ENCODE results near the gene PPP2R5E.

- TF ChIP-seq JUND (IDR thresholded peaks at IDR 0.05) (no peak), CTCF (IDR thresholded peaks at IDR 0.05; ENCODE audit: low read depth, low read length, missing input control) (no peak)
These were observed 59.9 kb downstream of the PPP2R5E start for GRCh38 chr14:63483315-63483714.

Measured in liver (tissue), 3 donors.